ENCODE results near the gene ACACB. TPM values are rescaled to one million over a fixed set of nuclear protein-coding genes. Genes with fewer than 3 reads are reported as not detected.

The ACACB gene
- total RNA-seq, 1 donor from 2014 or later = 27.7 TPM

DNA sequence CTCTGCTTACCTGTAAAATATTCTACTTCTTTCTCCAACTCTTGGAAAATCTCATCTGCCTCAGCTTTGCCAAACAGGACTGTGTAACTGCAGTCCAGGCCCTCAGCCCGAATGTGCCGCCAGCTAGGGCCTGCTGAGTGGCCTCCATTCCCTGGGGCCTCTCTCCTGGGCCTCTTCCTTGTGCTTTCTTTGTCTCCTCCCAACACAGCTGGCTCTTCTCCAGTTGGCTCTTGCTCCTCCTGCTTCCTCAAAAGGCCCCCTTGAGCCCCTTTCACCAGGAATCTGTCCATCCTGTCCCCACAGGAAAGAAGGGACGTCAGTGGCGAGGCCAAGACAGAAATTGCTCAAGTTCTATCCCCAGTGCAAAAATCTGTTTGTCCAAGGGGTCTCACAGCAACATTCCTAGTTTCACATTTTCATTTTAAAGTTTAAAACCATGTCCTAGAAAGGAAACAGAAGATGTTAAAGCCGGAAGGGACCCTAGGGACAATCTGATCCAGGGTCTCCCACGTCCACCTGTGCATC, 23.8 kb upstream of the ACACB start:
- Histone ChIP-seq H3K36me3 (ENCODE audit: control insufficient read depth in 3 of 3, insufficient read depth in 3 of 3, low read length in 3 of 3) (peaks cover 25 to 27% (median 25%) of the 10 kb centered on the region in 3 donors), H3K27me3 (ENCODE audit: control insufficient read depth in 3 of 3, insufficient read depth in 3 of 3, low read length in 3 of 3) (no peaks in the 10 kb centered on the region), H3K9ac (ENCODE audit: low read depth in 1 of 3, low read length in 3 of 3) (peak overlapping the region; percentile 69 to 86 (median 73)), H3K4me3 (ENCODE audit: low read length in 3 of 3) (peak overlapping the region; percentile 76 to 94 (median 87)), H3K9me3 (ENCODE audit: control insufficient read depth in 3 of 3, low read length in 3 of 3) (no peaks in the 10 kb centered on the region), H3K27ac (ENCODE audit: low read depth, low read length) (peak overlapping the region; percentile 76), H3K4me1 (ENCODE audit: control insufficient read depth in 3 of 3, insufficient read depth in 3 of 3, low read length in 3 of 3) (peaks cover 18 to 27% (median 25%) of the 10 kb centered on the region in 3 donors)

DNA sequence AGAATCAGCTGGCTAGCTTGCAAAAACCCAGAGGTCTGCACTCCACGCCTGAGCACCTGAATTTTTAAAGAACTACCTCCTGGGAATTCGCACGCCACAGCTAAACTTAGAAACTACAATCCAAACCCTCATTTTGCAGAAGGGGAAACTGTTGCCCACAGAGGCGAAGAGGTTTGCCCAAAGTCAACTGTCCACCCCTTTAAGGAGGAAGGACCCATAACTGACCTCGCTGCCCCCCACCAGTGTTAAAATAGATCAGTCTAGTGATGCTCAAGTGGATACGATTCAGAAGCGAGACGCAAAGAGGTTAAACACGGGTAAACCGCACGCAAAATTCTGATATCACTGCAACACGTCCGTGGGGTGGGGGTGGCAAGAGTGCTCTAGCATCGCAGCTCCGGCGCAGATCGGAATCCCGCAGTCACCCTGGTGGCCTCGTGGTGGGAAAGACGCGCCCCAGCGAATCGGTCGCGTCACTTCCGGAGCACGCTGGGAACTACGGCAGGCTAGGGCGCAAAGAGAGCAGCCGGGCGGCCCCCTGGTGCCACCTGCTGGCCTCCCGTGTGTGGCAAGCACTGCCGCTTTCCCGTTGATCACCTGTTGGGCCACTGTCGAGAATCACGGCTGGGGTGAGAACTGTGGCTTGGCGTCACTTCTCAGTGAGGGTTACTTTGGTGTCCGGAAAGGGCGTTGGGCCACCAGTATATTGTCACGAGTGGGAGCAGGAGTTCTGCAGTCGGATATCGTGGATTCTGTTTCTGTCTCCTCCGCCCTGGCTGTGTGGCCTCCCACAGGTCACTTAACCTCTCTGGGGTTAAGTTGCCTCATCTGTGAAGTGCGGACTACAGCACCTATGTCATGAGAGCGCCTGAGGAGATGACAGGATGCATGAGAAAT, 23.1 kb upstream of the ACACB start, which contains the start of gene ALKBH2:
TSS of gene ALKBH2 (minus strand) at position 451 of the 897 bp plus-strand sequence. CDS start 686 bp downstream, outside the sequence.
- peaks cover 17 to 28% (median 24%) of the 10 kb centered on the region in 3 donors for H3K4me1 ChIP-seq (ENCODE audit: control insufficient read depth in 3 of 3, insufficient read depth in 3 of 3, low read length in 3 of 3)
- H3K9me3 ChIP-seq (ENCODE audit: control insufficient read depth in 3 of 3, low read length in 3 of 3) = no peaks in the 10 kb centered on the region
- H3K4me3 ChIP-seq (ENCODE audit: low read length in 3 of 3) = peak within 1 kb of the TSS; percentile 76 to 94 (median 87)
- H3K36me3 ChIP-seq (ENCODE audit: control insufficient read depth in 3 of 3, insufficient read depth in 3 of 3, low read length in 3 of 3) = peaks cover 18 to 21% (median 20%) of the 10 kb centered on the region in 3 donors
- peak within 1 kb of the TSS; percentile 69 to 86 (median 73) for H3K9ac ChIP-seq (ENCODE audit: low read depth in 1 of 3, low read length in 3 of 3)
- H3K27me3 ChIP-seq (ENCODE audit: control insufficient read depth in 3 of 3, insufficient read depth in 3 of 3, low read length in 3 of 3) = no peaks in the 10 kb centered on the region
- peak within 1 kb of the TSS; percentile 76 for H3K27ac ChIP-seq (ENCODE audit: low read depth, low read length)

DNA sequence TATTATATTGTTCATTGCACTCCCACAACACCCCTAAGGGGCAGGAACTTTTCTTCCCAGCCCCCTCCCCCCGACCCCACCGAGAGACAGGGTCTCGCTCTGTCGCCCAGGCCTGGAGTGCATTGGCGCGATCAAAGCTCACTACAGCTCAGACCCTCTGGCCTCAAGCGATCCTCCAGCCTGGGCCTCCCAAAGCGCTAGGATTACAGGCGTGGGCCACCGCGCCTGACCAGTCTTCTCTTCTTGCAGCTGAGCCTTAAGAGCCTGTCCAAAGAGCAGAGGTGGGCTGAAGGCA, 19.3 kb upstream of the ACACB start:
- peaks cover 28 to 37% (median 29%) of the 10 kb centered on the region in 3 donors for H3K4me1 ChIP-seq (ENCODE audit: control insufficient read depth in 3 of 3, insufficient read depth in 3 of 3, low read length in 3 of 3)
- H3K27me3 ChIP-seq (ENCODE audit: control insufficient read depth in 3 of 3, insufficient read depth in 3 of 3, low read length in 3 of 3) = no peaks in the 10 kb centered on the region
- H3K9ac ChIP-seq (ENCODE audit: low read depth in 1 of 3, low read length in 3 of 3) = no peak overlapping the region
- no peak overlapping the region for H3K4me3 ChIP-seq (ENCODE audit: low read length in 3 of 3)
- peaks cover 9 to 12% (median 12%) of the 10 kb centered on the region in 3 donors for H3K36me3 ChIP-seq (ENCODE audit: control insufficient read depth in 3 of 3, insufficient read depth in 3 of 3, low read length in 3 of 3)
- no peaks in the 10 kb centered on the region for H3K9me3 ChIP-seq (ENCODE audit: control insufficient read depth in 3 of 3, low read length in 3 of 3)
- H3K27ac ChIP-seq (ENCODE audit: low read depth, low read length) = no peak overlapping the region

DNA sequence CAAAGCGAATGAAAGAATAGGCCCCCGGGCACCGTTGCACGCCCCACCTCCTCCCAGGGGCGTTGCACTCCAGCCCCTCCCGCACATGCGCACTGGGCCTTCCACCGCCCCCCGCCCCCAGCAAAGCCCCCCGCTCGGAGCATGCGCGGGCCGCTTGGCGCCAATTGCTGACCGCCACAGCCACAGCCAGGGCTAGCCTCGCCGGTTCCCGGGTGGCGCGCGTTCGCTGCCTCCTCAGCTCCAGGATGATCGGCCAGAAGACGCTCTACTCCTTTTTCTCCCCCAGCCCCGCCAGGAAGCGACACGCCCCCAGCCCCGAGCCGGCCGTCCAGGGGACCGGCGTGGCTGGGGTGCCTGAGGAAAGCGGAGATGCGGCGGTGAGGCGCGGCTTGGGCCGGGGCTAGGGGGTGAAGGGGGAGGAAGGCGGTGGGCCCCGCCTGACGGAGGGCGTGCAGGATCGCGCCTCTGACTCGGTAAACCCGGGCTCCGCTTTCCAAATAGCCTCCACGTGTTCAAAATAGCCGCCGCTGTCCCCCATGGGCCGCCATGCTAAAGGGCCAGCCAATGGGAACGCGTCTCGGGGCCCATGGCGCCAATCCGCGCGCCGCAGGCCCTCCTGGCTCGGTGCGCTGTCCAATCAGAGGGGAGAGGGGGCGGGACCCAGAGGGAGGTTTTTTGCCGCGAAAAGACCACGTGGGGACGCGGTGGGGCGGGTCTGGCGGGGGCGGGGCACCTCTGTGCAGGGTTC, 18.8 kb upstream of the ACACB start, which contains the start of gene UNG:
TSS of gene UNG (plus strand) at position 163 of the 748 bp plus-strand sequence. CDS start at position 246, 83 bp downstream.
- peak within 1 kb of the TSS; percentile 81 to 87 (median 86) for H3K4me3 ChIP-seq (ENCODE audit: low read length in 3 of 3)
- no peaks in the 10 kb centered on the region for H3K27me3 ChIP-seq (ENCODE audit: control insufficient read depth in 3 of 3, insufficient read depth in 3 of 3, low read length in 3 of 3)

DNA sequence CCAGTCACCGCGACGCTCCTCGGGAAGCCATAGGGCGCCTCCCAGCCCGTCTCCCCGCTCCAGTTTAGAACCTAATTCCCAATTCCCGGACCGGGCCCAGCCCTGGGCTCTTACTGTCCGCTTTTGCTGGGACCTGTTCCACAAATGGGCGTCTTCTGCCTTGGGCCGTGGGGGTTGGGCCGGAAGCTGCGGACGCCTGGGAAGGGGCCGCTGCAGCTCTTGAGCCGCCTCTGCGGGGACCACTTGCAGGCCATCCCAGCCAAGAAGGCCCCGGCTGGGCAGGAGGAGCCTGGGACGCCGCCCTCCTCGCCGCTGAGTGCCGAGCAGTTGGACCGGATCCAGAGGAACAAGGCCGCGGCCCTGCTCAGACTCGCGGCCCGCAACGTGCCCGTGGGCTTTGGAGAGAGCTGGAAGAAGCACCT, 18.2 kb upstream of the ACACB start:
- H3K4me1 ChIP-seq (ENCODE audit: control insufficient read depth in 3 of 3, insufficient read depth in 3 of 3, low read length in 3 of 3) = peaks cover 17 to 26% (median 18%) of the 10 kb centered on the region in 3 donors
- no peaks in the 10 kb centered on the region for H3K9me3 ChIP-seq (ENCODE audit: control insufficient read depth in 3 of 3, low read length in 3 of 3)
- no peaks in the 10 kb centered on the region for H3K27me3 ChIP-seq (ENCODE audit: control insufficient read depth in 3 of 3, insufficient read depth in 3 of 3, low read length in 3 of 3)
- H3K9ac ChIP-seq (ENCODE audit: low read depth in 1 of 3, low read length in 3 of 3) = peak overlapping the region; percentile 81 to 88 (median 87)
- H3K36me3 ChIP-seq (ENCODE audit: control insufficient read depth in 3 of 3, insufficient read depth in 3 of 3, low read length in 3 of 3) = peaks cover 17 to 20% (median 18%) of the 10 kb centered on the region in 3 donors
- peak overlapping the region; percentile 81 for H3K27ac ChIP-seq (ENCODE audit: low read depth, low read length)
- H3K4me3 ChIP-seq (ENCODE audit: low read length in 3 of 3) = peak overlapping the region; percentile 81 to 87 (median 86)

More for the DNA sequence above, 18.8 kb upstream of the ACACB start, which contains the start of gene UNG:
- Histone ChIP-seq H3K4me1 (ENCODE audit: control insufficient read depth in 3 of 3, insufficient read depth in 3 of 3, low read length in 3 of 3) (peaks cover 23 to 32% (median 24%) of the 10 kb centered on the region in 3 donors), H3K36me3 (ENCODE audit: control insufficient read depth in 3 of 3, insufficient read depth in 3 of 3, low read length in 3 of 3) (peaks cover 14 to 17% (median 17%) of the 10 kb centered on the region in 3 donors), H3K27ac (ENCODE audit: low read depth, low read length) (peak within 1 kb of the TSS; percentile 81), H3K9ac (ENCODE audit: low read depth in 1 of 3, low read length in 3 of 3) (peak within 1 kb of the TSS; percentile 81 to 88 (median 87)), H3K9me3 (ENCODE audit: control insufficient read depth in 3 of 3, low read length in 3 of 3) (no peaks in the 10 kb centered on the region)

DNA sequence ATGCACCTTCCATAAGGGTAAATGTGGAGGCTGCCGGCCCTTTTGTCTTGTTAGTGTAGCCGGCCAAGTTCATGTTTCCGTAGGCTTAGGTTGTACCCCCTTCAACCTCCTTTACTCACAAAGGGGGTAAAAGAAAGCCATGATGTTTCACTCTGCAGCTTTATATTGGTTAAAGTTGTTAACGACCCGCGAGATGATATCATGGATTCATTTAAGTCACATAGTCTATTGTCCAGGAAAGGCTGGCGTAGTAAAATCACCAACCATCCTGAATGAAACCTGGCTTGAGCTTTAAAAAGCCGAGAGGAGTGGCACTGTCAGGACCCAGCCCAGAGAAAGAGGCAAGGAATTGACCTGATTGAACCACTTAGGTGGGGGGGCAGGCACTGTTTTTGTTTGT, 17.7 kb upstream of the ACACB start:
- Histone ChIP-seq H3K9me3 (ENCODE audit: control insufficient read depth in 3 of 3, low read length in 3 of 3) (no peaks in the 10 kb centered on the region), H3K27ac (ENCODE audit: low read depth, low read length) (peak overlapping the region; percentile 81), H3K4me1 (ENCODE audit: control insufficient read depth in 3 of 3, insufficient read depth in 3 of 3, low read length in 3 of 3) (peaks cover 14 to 22% (median 15%) of the 10 kb centered on the region in 3 donors), H3K27me3 (ENCODE audit: control insufficient read depth in 3 of 3, insufficient read depth in 3 of 3, low read length in 3 of 3) (no peaks in the 10 kb centered on the region), H3K9ac (ENCODE audit: low read depth in 1 of 3, low read length in 3 of 3) (peak overlapping the region; percentile 81 to 88 (median 87)), H3K4me3 (ENCODE audit: low read length in 3 of 3) (peak overlapping the region; percentile 81 to 87 (median 86)), H3K36me3 (ENCODE audit: control insufficient read depth in 3 of 3, insufficient read depth in 3 of 3, low read length in 3 of 3) (peaks cover 21 to 23% (median 21%) of the 10 kb centered on the region in 3 donors)

DNA sequence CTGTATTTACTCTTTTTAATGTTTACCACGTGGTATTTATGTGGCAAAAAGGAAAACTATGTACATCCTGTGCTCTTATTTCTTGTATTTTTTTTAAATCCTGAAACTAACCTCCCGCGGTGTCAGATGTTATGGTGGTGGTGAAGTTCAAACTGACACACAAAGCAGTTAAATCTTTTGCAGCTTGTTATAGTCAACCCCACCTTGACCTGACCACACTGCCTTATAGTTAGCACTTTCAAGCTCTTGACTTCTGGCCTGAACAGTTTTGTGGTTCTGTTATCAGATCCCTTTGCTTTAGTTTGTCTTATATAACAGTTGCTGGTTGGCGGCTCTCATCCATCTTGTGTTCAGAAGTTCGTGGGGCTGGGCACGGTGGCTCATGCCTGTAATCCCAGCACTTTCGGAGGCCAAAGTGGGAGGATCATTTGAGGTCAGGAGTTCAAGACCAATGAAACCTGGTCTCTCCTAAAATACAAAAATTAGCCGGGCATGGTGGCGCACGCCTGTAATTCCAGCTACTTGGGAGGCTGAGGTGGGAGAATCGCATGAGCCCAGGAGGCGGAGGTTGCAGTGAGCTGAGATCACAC, 16.9 kb upstream of the ACACB start:
- H3K27me3 ChIP-seq (ENCODE audit: control insufficient read depth in 3 of 3, insufficient read depth in 3 of 3, low read length in 3 of 3) = no peaks in the 10 kb centered on the region
- H3K27ac ChIP-seq (ENCODE audit: low read depth, low read length) = peak overlapping the region; percentile 81
- H3K4me1 ChIP-seq (ENCODE audit: control insufficient read depth in 3 of 3, insufficient read depth in 3 of 3, low read length in 3 of 3) = peaks cover 13 to 20% (median 14%) of the 10 kb centered on the region in 3 donors
- H3K36me3 ChIP-seq (ENCODE audit: control insufficient read depth in 3 of 3, insufficient read depth in 3 of 3, low read length in 3 of 3) = peaks cover 25 to 28% (median 27%) of the 10 kb centered on the region in 3 donors
- H3K4me3 ChIP-seq (ENCODE audit: low read length in 3 of 3) = peak overlapping the region in 2 of 3 donors; percentile 32 to 86
- H3K9me3 ChIP-seq (ENCODE audit: control insufficient read depth in 3 of 3, low read length in 3 of 3) = no peaks in the 10 kb centered on the region
- peak overlapping the region; percentile 53 to 87 (median 81) for H3K9ac ChIP-seq (ENCODE audit: low read depth in 1 of 3, low read length in 3 of 3)

DNA sequence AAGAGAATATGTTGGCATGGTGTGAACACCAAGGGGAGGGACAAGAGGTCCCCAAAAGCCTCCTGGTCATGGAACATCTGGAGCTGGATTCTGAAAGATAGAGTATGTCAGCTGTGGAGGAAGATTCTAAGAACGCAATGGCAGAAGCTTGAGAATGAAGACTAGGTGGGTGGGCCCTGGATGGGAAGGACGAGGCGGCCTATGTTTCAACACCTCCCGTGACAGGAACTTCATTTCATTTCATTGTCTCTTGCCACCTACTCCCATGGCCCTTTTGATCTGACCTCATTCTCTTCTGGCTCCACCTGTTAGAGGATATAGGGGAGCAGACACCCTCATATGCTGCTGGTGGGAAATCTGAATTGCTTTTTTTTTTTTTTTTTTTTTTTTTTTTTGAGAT, 15.6 kb upstream of the ACACB start:
- Histone ChIP-seq H3K9ac (ENCODE audit: low read depth in 1 of 3, low read length in 3 of 3) (no peak overlapping the region), H3K27ac (ENCODE audit: low read depth, low read length) (no peak overlapping the region), H3K9me3 (ENCODE audit: control insufficient read depth in 3 of 3, low read length in 3 of 3) (no peaks in the 10 kb centered on the region), H3K27me3 (ENCODE audit: control insufficient read depth in 3 of 3, insufficient read depth in 3 of 3, low read length in 3 of 3) (no peaks in the 10 kb centered on the region), H3K36me3 (ENCODE audit: control insufficient read depth in 3 of 3, insufficient read depth in 3 of 3, low read length in 3 of 3) (peaks cover 33 to 39% (median 39%) of the 10 kb centered on the region in 3 donors), H3K4me1 (ENCODE audit: control insufficient read depth in 3 of 3, insufficient read depth in 3 of 3, low read length in 3 of 3) (peaks cover 13 to 20% (median 14%) of the 10 kb centered on the region in 3 donors), H3K4me3 (ENCODE audit: low read length in 3 of 3) (no peak overlapping the region)

DNA sequence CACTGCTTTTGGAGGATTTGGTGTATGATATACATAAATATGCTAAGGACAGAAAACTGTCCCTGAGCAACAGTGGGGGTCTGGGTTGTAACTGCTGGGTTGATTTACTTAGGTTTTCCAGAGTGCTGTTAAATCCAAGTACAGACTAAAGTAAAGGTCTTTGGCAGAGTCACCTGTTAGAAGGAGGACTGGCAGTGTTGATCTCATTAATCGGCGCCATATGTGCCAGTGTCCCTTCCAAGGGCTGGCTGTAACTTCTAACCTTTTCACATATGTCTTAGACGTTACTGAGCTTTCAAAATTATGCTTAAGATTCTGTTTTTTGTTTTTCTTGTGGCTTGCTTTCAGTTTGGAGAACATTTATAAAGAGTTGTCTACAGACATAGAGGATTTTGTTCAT, 13.9 kb upstream of the ACACB start:
- H3K4me3 ChIP-seq (ENCODE audit: low read length in 3 of 3) = no peak overlapping the region
- peaks cover 10 to 16% (median 13%) of the 10 kb centered on the region in 3 donors for H3K4me1 ChIP-seq (ENCODE audit: control insufficient read depth in 3 of 3, insufficient read depth in 3 of 3, low read length in 3 of 3)
- H3K27me3 ChIP-seq (ENCODE audit: control insufficient read depth in 3 of 3, insufficient read depth in 3 of 3, low read length in 3 of 3) = no peaks in the 10 kb centered on the region
- no peaks in the 10 kb centered on the region for H3K9me3 ChIP-seq (ENCODE audit: control insufficient read depth in 3 of 3, low read length in 3 of 3)
- H3K9ac ChIP-seq (ENCODE audit: low read depth in 1 of 3, low read length in 3 of 3) = no peak overlapping the region
- H3K36me3 ChIP-seq (ENCODE audit: control insufficient read depth in 3 of 3, insufficient read depth in 3 of 3, low read length in 3 of 3) = peaks cover 37 to 50% (median 46%) of the 10 kb centered on the region in 3 donors
- H3K27ac ChIP-seq (ENCODE audit: low read depth, low read length) = no peak overlapping the region
